Measurements from ENCODE around the gene SPTB. TPM values are rescaled to one million over a fixed set of nuclear protein-coding genes. Genes with fewer than 3 reads are reported as not detected.

The SPTB gene
- total RNA-seq, 1 experiment from 2014 or later: 2.3 TPM

DNA sequence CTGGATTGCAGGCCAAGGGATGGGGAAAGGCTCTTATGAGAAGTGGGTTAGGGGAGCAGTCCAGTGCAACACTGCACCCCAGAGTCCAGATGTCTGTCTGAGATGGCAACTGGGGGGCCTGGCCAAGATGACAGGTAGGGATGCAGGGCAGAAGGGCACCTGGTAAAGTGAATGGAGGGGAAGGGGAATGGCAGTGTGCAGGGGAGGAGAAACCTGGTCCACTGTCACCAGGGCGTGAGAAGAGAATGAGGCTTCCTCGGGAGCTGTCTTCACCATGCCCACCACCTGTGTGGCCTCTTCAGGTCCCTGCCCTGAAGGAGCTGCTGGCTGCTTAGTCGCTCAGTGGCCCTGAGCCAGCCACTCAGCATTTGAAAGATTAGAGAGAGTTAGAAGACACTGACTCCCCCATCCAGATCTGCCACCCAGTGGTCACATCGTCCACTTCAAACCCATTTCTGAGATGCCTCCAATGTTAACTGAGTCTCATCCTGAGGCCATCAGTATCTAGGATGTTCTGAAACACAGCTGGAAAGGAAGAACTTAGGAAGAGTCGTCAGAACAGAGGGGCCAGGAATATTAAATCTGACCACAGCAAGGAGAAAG lies 118.2 kb downstream of the SPTB start:
- no peak overlapping the region for H2AK5ac ChIP-seq (ENCODE audit: insufficient read length, low read length)
- H4K91ac ChIP-seq (ENCODE audit: insufficient read length, low read depth, low read length): no peak overlapping the region
- H3K4ac ChIP-seq (ENCODE audit: low read depth, low read length): no peak overlapping the region
- DNase-seq: no peak
- Mint-ChIP-seq H3K4me3 (no peak overlapping the region), H3K36me3 (ENCODE audit: insufficient read depth in 1 of 3, low read depth in 3 of 3) (no peaks in the 10 kb centered on the region; a peak in 1 of 7 replicates), H3K4me1 (peaks cover 52 to 70% of the 10 kb centered on the region in 2 experiments), H3K27me3 (ENCODE audit: low read depth) (peaks cover 25% of the 10 kb centered on the region), H3K27ac (no peak overlapping the region), H3K9me3 (peaks cover 0 to 2% of the 10 kb centered on the region in 2 experiments; a peak in 2 of 5 replicates)
- H3T11ph ChIP-seq (ENCODE audit: low read length): no peak overlapping the region
- no peak overlapping the region for H3K18ac ChIP-seq (ENCODE audit: insufficient read length, low read depth, low read length)
- H3K79me2 ChIP-seq (ENCODE audit: insufficient read depth, low read length): no peaks in the 10 kb centered on the region
- H3K14ac ChIP-seq (ENCODE audit: insufficient read depth, low read length): no peak overlapping the region
- no peaks in the 10 kb centered on the region for H3K27me3 ChIP-seq (ENCODE audit: insufficient read depth, low read length)
- no peak overlapping the region for H4K5ac ChIP-seq (ENCODE audit: insufficient read length, low read depth, low read length)
- no peak overlapping the region for H2BK5ac ChIP-seq (ENCODE audit: insufficient read length, low read length)
- TF ChIP-seq CTCF (conservative IDR thresholded peaks at IDR 0.05): no peak
- no peak overlapping the region for H2BK12ac ChIP-seq (ENCODE audit: insufficient read length, low read depth, low read length)
- no peak overlapping the region for H3K27ac ChIP-seq (ENCODE audit: insufficient read length, low read depth, low read length)
- peaks cover 4% of the 10 kb centered on the region for H3K23me2 ChIP-seq (ENCODE audit: insufficient read length, low read depth, low read length, poor library complexity, severe bottlenecking)
- no peak overlapping the region for H2AFZ ChIP-seq (ENCODE audit: low read length)
- H3K9ac ChIP-seq (ENCODE audit: extremely low read depth, insufficient read length, low read length): no peak overlapping the region
- H3K79me1 ChIP-seq (ENCODE audit: insufficient read depth, low read depth, low read length, poor library complexity, severe bottlenecking): no peaks in the 10 kb centered on the region
- H2BK15ac ChIP-seq (ENCODE audit: low read depth, low read length): no peak overlapping the region
- no peak overlapping the region for H2BK20ac ChIP-seq (ENCODE audit: low read depth, low read length, poor library complexity, severe bottlenecking)
- no peak overlapping the region for H4K8ac ChIP-seq (replicated peaks; ENCODE audit: insufficient read length, low read depth, low read length)
- H4K20me1 ChIP-seq (ENCODE audit: control insufficient read depth, insufficient read depth, insufficient read length): no peaks in the 10 kb centered on the region
- whole genome bisulfite sequencing (ENCODE audit: extremely low coverage, insufficient read length, low lambda C conversion rate): no CpG with 5 or more reads among the region's 5 CpGs
- H3K4me2 ChIP-seq (ENCODE audit: insufficient read depth, insufficient read length, low read length): no peak overlapping the region
- no peak overlapping the region for H3K23ac ChIP-seq (ENCODE audit: insufficient read length, low read depth, low read length)
- peaks cover 5% of the 10 kb centered on the region; the same call in 1 of the 2 replicates for H3K4me1 ChIP-seq (ENCODE audit: insufficient read depth, low read length)
- no peak overlapping the region for H3K56ac ChIP-seq (ENCODE audit: insufficient read length, low read depth, low read length)
- H2BK120ac ChIP-seq (ENCODE audit: low read depth, low read length, poor library complexity, severe bottlenecking): no peak overlapping the region
- no peaks in the 10 kb centered on the region for H3K9me3 ChIP-seq (ENCODE audit: control insufficient read depth, low read depth, low read length)
